ENCODE results near the gene TFRC.
"Not testable (repeated sequence)": the region's sequence is repeated elsewhere in the genome, so short reads cannot be mapped to it uniquely, and the experiment has no call there.

Gene TFRC

DNA sequence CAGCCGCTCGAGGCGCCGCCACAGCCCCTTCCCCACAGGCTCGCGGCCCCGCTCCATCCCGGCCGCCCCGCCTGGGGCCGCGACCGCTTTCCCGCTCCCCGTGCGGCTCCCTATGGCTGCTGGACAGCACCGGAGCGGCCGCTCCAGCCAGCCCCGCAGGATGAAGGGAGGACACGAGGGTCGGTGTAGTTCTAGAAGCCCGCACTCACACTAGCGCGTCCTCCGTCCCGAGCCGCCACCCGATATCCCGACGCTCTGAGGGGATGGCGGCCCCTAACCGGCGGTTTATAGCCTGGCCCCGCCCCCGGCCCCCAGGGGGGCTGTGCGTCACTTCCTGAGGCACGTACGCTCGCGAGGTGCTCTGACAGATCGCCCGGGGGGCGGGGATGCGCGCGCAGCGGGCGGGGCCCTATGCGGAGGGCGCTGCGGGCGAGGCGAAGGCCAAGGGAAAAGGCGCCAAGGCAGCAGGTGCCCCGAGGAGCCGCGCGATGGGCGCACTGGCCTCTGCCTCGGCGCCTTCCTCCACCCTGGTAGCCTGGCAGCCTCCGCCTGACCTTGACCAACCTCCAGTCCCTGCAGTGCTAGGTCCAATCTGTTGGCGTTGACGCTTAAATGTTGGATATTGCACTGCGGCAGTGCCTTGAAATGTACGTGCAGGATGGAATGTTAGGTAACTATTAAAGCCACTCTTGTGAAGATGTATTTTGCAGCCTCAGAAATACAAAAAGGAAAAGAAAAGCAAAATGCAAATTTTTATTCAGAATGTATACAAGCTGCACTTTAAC, at the start of gene TFRC:
TSS of gene TFRC (minus strand) at position 257 of the 785 bp plus-strand sequence. CDS start 4,991 bp downstream, outside the sequence.
- peak; percentile 97 for DNase-seq

DNA sequence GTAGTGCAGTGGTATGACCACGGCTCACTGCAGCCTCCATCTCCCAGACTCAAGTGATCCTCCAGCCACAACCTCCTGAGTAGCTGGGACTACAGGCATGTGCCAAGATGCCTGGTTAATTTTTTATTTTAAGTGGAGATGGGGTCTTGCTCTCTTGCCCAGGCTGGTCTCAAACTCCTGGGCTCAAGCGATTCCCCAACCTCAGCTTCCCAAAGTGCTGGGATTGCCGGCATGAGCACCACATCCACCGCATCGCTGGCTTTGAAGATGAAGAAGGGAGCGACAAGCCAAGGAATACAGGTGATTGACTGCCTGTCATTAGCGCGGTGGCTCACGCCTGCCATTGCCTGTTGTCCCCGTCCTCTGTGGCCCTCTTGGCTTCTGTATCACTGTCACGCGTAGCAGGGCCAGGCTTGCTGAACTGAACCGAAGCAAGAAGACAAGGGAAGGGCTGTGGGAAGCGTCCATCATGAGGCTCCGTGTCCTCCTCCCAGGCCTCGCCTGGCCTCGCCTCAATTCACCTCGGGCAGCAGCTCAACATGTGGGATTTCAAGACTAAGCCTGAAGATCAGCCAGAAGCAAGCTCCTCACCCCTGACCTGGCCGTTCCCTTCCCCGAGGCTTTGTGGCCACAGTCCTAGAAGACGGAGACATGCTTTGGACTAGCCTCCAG, 46.4 kb upstream of the TFRC start:
- DNase-seq: no peak

DNA sequence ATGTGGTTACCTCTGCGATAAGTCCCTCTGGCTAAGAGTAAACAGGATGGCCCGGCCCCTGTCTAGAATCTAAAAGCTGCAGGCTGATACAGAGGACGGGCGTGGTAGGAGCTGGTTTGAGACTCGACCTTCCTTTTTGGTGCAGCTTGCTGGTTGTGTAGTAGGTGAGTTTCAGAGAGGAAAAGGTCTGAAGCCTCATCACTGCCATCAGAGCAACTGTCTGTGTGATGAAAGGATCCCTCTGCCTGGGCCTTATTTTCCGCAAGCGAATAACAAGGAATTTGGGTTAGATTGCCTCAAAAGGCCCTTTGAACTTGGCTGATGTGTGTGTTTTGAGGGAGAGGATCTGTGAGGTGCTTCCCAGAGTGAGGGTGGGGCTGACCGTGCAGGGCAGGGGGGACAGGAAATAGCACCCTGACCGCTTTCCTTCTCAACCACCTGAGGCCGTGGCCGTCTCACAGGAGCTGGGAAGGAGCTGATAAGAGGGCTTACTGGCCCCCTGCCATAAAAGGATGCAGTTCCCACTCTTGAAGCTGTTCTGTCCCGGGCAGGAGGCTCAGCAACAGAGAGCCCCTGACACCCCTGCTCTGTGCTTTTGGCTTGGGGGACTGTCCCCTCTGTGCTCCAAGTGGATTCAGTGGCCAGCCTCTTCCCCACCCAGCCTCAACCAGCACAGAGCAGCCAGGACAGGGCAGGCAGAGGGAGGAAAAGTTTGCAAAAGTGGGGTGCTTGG, 45.6 kb upstream of the TFRC start:
- DNase-seq: no peak

DNA sequence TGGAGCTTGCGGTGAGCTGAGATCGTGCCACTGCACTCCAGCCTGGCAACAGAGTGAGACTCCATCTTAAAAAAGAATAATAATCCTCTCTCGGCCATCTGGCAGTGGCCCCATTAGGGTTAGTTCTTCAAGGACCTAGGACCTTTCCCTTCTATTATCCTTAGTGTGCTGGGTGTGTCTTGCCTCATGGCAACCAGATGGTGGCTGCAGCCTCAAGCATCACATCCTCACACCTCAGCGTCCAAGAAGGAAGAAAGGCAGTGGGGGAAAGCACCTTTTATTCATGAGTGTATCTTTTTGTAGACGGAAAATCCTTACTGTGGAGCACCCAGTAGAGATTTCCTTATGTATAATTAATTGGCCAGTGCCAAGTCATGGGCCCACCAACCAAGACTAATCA, 42.7 kb upstream of the TFRC start:
- no peak for DNase-seq

DNA sequence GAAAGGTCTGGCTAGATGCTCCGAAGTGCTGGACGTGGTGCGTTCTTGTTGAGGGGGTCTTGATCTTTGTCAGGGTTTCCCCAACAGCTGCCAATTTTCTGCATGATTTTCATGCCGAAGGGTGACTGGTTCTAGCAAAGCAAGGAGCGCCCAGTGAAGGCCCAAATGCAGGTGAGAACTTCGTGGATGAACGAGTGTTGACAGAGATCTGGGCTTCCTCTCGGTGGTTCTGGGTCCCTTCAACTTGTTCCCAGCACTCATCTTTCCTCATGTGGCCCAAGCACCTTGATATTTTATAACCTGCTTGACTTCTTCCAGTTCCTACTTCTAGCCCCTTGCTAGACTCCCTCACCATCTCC, 40.8 kb upstream of the TFRC start:
- no peak for DNase-seq

DNA sequence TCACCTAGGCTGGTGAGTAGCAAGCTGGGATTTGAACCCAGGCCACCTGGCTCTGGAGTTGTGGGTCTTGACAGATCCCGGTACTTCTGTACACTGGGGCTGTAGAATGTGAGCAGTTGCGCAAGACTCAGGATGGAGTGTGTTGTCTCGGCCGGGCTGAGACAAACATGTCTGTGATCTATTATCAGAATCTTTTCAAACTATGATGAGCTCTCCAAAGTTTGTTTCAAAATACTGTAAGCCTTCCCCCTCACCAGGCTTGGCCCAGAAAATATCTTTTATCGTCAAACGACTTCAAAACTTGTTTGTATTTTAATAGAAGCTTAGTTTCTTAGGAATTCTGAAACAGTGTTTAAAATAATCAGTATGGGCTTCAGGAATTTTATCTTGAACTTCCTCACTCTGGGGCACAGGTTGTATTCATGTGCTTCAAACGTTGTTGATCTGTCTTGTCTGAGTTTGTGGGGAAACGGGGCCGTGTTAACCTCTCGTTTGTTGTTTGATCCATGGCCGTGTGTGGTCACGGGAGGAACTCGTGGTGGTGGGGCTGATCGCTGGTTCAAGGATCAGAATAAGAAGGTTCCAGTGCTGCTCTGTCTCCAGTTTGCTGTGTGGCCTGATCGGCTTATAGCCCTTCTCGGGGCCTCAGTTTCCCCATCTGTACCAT, 40.3 kb upstream of the TFRC start:
- DNase-seq: no peak

DNA sequence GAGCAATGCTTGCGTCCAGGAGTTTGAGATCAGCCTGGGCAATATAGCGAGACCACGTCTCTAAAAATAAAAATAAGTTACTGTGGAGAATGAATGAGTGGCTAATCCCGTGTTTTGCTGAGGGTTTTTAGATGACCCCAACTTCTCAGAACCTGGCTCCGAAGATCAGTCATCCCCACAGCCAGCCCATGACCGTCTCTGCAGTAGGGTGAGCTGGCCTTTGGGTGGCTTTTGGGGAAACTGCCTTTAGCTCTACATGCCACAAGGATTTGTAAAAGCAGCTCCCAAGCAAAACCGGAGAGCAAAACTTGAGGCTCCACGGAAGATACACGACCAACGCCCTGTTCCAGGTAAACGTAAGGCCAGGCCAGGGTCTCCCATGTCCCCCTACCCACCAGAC, 39.2 kb upstream of the TFRC start:
- no peak for DNase-seq

DNA sequence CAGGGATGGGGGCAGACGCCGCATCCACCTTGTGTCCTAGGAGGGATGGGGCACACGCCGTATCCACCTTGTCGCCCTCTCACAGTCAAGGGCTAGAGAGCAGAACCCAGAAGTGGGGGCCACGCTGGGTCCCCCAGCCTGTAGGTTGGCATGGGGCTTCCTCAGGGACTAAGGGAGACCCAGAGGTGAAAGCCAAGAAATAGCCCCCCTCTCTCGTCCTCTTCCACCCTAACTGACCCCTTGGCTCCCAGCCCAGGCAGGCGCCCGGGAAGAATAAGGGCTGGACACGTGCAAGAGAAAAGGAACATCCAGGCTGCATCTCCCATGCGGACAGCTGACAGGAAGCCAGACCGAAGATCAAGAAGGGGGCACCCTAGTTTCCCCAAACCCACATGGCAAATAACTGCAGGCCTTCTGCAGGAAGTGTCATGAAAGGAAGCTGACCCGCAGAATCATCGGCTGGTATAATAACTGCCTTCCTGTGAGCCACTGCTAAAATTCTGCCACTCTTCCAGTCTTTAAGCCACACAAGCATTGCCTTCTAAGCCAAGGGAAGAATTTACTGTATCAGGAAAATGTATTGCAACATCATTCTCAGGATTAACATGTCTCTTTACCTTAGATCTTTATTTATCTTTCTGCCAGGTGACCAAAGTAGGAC, 38.5 kb upstream of the TFRC start:
- no peak for DNase-seq

DNA sequence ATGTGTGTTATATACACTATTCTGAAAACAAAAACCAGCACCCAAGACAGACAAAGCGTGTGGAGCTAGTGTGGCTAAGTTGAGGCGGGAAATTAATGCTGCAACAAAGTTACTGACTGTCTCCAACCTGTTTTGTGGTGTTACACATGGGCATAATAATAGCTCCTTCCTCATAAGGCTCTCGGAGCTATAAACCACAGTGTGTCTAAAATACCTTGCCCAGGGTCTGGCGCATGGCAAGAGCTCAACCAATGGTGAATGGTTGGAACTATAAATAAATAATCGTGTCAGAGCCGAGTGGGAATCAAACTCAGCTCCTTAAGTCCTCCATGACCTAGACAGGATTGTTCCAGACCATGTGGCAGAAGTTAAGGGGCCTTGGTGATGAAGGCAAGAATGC, 35.9 kb upstream of the TFRC start:
- DNase-seq: no peak

DNA sequence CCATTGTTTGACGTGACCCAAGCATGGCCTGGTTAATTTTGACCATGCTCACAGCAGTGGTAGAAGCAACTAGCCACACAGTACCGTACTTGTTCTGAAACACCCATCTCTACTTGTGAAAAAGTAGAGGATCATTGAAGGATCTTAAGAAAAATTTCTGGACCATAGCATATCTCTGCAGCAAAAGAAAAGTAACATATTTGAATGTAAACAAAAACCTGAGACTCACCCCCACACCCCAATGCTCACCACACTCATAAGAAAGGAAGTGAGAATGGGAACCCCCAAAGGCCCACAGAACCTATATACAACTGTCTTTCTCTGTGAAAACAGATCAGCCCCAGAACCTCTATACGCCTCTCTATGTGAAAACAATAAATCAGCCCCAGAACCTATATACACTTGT, 33.8 kb upstream of the TFRC start:
- no peak for DNase-seq

DNA sequence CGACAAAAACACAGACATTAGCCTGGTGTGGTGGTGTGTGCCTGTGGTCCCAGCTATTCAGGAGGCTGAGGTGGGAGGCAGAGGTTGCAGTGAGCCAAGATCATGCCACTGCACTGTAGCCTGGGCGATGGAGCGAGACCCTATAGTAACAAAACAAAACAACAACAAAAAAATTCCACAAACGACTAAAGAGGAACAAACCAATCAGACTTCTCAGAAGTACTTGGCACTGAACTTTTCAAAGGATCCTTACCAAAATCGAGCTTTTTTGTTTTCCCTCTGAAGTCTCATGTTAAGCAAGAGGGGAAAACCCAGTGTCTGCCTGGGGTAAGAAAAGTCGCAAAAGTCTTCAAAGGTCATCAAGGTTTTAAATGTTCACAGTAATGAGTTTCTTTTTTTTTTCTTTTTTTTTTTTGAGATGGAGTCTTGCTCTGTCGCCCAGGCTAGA, 30.1 kb upstream of the TFRC start:
- no peak for DNase-seq

DNA sequence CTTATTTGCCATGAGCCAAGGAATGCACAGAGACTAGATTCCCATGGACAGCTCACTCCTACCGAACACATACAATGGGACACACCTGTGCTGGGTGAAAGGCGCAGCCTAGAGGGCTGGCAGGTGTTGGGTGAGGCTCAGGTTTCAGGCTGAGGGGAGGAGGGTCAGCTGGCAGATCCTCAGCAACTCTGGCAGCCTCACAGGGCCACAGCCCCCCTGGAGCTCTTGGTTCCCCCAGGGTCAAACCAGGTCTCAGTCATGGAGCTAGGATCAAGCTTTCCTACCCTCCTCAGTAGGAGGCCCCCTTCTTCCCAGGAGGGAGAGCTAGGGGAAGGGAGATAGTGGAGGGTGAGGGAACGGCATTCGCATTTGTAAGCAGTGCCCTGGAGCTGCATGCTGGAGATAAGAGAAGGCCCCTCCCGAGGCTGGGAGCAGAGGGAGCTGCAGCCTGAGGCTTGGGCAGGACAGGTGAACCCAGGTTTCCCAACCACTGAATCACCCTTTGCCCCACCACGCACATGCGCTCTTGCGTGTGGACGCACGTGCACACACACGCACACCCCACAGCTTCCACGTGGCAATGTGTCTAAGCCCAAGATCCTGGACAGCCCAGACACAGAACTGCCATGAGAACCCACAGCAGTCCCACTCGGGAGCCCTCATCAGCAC, 26.3 kb upstream of the TFRC start:
- no peak for DNase-seq

DNA sequence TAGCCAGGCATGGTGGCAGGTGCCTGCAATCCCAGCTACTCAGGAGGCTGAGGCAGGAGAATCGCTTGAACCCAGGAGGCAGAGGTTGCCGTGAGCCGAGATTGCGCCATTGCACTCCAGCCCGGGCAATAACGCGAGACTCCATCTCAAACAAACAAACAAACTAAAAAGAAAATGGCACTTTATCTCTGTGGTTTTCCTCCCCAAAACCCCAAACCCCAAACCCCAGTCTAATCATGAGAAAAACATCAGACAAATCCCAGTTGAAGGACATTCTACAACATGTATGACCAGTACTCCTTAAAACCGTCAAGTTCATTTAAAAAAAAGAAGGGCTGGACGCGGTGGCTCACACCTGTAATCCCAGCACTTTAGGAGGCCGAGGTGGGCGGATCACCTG, 22.8 kb upstream of the TFRC start:
- not testable (repeated sequence) for DNase-seq

DNA sequence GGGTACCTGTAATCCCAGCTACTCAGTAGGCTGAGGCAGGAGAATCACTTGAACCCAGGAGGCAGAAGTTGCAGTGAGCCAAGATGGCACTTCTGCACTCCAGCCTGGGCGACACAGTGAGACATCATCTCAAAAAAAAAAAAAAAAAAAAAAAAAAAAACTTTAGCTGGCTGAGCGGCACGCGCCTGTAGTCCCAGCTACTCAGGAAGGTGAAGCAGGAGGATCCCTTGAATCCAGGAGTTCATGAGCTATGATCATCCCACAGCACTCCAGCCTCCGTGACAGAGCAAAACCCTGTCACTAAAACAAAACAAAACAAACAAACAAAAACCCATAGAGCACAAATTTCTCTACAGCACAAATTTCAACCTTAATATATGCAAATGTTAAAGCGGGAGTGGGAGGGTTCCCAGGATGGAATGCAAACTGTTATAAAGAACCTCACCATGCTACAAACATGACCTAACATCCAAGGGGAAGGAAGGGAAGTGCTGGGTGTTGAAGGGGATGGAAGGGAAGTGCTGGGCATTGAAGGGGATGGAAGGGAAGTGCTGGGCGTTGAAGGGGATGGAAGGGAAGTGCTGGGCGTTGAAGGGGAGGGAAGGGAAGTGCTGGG, 16.6 kb upstream of the TFRC start:
- not testable (repeated sequence) for DNase-seq

DNA sequence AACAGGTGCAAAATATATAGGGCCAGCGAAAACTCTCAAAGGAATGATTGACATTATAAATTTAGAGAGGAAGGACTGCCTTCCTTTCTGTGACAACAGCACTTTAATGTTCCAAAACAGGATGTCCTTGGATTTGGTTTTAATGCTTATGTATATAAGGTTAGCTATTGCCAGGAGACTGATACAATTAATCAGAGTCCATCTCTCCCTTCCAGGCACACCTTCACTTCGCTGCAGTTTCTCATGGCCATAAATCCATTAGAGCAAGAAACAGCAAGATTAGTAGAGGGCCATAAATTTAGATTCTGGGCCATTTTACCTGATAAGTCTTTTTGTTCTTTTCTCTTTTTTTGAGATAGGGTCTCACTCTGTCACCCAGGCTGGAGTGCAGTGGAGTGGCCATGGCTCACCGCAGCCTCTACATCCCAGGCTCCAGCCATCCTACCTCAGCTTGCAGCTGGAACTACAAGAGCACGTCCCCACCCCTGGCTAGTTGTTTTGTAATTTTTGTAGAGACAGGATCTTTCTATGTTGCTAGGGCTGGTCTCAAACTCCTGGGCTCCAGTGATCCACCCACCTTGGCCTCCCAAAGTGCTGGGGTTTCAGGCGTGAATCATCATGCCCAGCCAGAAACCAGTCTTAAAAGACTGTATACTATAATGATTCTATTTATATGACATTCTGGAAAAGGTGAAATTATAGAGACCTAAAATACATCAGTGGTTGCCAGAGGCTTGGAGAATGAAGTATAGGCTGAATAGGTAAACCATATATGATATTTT, 15.7 kb upstream of the TFRC start:
- no peak for DNase-seq

DNA sequence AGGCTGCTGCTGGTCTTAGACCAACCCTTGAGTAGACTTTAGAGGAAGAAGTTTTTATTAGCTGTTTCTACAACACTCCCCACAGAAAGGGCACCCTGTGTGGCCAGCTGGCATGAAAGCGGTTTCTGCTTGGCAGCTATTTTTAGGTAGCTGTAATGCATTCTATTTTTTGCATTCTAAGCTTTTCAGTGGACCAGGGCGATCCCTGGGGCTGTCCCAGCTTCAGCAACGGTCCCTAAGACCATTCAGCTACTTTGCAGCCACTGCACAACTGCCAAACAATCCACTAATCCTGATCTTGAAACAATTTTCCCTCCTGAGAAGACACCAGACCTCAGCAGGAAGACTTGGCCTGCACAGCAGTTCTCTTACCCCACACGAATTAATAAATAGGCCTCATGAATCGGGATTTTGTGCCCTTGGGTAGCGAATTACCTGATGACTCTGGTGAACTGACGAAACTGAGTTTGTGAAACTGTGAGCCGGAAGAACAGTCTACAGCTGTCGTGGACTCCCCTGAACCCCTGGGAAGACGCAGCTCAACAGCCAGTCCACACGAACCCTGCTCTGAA, 14.6 kb upstream of the TFRC start:
- DNase-seq: no peak

DNA sequence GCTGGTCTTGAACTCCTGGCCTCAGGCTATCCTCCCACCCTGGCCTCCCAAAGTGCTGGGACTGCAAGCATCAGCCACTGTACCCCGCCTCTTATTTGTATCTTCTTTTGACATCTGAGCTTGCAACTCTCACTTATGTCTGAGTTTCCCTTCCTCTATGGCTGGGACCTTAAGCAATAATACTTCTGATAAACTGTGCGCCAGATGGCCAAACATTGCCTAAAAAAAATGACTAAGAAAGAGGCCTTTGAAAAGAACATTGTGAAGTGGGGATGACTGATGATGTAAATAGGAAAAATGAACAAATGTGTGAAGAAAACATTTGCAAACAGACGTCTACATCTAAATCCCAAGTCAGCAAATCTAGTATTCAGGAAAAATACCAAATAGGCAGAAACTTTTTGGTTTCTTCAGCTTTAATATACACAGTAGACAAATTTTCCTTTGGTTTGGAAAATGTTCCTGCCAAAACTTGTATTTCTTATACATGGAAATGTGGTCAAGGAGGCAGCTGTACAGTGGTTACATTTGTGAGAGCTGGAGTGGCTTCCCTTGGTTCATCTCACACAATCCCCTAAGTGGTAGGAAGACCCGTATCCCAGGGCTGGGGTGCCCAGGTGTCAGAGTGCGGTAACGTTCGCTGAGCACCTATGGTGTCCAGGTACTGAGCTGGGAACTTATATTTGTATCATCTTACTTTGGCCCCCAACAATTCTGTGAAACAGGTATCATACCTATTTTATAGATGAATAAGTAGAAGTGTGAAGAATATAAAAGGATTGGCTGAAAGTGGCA, 11.6 kb upstream of the TFRC start:
- no peak for DNase-seq

DNA sequence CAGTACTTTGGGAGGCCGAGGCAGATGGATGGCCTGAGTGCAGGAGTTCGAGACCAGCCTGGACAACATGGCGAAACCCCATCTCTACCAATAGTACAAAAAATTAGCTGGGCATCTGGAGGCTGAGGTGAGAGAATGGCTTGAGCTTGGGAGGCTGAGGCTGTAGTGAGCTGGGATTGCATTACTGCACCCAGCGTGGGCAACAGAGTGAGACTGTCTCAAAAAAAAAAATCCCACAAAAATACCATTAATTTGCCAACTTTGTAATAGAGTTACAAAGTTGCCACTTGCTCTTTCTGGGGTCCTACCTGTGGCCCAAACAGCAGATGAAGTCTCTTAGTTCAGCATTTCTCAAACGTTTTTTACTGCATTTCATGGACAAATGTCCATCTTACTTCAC, 6.0 kb upstream of the TFRC start:
- DNase-seq: no peak

DNA sequence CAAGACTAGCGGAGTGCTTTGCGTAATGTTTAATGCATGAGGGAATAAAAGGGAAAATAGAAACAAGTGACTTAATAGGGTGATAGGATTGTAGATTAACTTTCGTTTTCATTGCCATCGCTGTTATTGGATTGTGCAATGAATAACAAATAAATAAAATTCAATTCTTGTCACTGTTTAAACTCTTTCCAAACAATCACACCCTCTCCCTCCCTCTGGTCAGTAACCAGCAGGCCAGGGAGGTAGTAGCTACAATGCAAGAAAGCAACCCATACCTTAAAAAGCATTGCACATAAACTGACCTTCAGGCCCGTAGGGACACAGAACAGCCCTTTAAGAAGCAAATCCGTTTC, 705 bp upstream of the TFRC start:
- no peak for DNase-seq

Measured in NCI-H1092 (cell line).